Left ventricle myocardium superior (tissue), 1 donor: ENCODE results near the gene CTR9. TPM values are rescaled to one million over a fixed set of nuclear protein-coding genes. Genes with fewer than 3 reads are reported as not detected.

Experiments used
- ATAC-seq: fragments of 200-7000 bp; cut with Tn5 transposase; one replicate; pipeline ENCODE4 v1.9.1; 2020; ENCODE audit warnings: mild to moderate bottlenecking, moderate library complexity
- DNase-seq: peaks from one replicate; pipeline ENCODE4 v3.0.0-alpha.2; 2020
- intact Hi-C: fragments of 100-400 bp; cut with micrococcal nuclease; formaldehyde crosslinking; loops from one replicate; pipeline ENCODE4 v1.11.0; 2022
- total RNA-seq: library from RNA; stranded (reverse); fragmentation: NEBNext Ultra II Directional; extraction: Animal tissue kit (Norgen Biotek cat#: 25700); gene quantifications from one replicate; pipeline ENCODE4 v1.2.1, GENCODE V29; 2021
- donor health status: DM: no; HTN: yes; CAD: no; lungs with severe emphysema.

Gene CTR9
- total RNA-seq, 1 donor from 2014 or later, result 25.6 TPM

DNA sequence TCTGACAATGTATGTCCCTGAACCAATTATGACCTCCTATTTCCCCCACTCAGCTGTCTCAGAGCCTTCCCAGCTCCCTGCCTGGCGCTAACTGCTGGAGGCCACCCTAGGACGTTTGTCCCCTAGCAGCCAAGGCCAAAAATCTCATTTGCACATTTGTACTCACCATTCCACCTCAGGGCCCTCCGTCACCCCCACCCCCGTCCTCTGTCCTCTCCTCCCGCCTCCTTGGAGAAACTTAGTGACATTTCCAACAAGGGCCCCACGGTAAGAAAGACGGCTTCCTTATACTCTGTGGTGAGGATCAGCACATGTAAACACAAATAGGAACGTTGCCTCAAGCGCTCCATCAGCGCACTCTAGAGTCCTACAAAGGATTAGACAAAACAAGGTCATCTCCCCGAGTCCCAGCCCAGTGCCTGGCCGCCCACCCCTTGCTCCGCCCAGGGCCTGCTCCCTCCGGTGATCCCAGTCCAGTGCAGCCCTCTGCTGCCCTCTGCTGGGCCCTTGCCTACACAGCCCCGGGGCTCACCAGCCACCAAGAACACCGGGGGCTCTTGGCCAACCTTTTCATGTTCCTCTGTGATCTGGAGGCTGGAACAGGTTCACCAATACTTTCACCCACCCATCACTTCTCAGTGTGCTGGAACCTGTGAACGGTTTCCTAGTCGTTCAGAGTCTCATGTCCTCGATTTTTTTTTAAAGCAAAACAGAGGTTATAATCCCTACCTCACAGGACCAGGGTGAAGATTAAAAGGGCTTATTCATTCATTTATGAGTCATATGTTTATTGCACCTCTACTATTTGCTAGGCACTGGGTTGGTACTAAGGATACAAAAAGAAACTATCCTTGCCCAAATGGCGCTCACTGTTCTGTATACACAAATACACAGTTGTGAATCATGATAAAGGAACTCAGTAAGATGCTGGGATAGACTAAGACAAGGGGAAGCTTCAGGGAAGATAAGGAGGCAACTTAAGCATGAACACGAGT lies 15.3 kb upstream of the CTR9 start:
- intact Hi-C loops, result loop anchor here (2.0 to 10.0 kb wide), 3 partner anchors 91 to 329 kb away; no protein-coding TSS in a partner anchor
- peak; percentile 97 for DNase-seq
- peak; percentile 100 for ATAC-seq

DNA sequence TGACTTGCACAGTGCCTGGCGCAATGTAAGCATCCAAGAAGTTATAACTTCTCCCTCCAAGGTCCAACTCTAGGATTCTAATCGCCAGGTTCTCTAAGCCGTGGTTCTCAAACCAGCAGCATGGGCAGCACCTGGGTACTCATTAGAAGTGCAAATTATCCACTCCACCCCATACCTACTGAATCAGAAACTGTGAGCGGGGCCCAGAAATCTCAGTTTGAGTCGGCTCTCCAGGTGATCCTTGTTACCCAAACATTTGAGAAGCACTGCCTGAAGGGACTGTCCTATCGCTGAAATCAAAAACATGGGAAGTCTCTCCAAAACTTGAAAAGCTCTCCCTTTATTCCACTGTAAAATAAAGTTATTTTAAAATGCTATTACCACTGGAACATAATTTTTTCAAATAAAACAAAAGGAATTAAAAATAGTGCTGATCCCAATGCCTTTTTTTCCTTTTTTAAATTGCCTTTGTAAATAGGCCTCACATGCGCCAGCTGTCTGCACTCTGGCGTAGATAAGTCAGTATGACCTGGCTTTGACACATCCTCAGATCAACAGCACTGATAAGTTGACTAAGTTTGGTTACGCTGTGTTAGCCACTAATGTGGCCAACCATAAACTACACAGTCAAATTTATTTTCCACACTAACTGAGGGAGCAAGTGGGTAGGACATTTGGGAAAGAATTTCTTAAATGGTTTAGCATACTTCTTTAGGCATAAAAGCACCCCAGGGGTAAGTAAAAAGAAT lies 8.4 kb upstream of the CTR9 start:
- DNase-seq (no peak), ATAC-seq (no peak)
- intact Hi-C loops, result no loop called here

- DNase-seq (no peak), ATAC-seq (no peak)
- intact Hi-C loops, result no loop called here
These were observed 7.6 kb upstream of the CTR9 start for GRCh38 chr11:10743354-10744000.

- ATAC-seq, result no peak
- intact Hi-C loops, result no loop called here
- DNase-seq, result no peak
These were observed 6.8 kb upstream of the CTR9 start for GRCh38 chr11:10744206-10744605.

DNA sequence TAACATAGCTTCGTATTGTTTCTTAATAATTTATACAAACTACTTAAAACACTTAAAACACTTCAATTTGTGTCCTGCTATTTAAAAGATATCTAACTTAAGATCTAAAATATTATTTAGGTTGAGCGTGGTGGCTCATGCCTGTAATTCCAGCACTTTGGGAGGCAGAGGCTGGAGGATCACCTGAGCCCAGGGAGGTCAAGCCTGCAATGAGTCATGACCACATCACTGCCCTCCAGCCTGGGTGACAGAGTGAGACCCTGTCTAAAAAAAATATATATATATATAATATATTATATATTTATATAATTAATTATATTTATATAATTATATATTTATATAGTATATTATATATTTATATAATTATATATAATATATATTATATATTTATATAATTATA lies 4.2 kb upstream of the CTR9 start:
- DNase-seq (no peak), ATAC-seq (no peak)
- intact Hi-C loops, result no loop called here

DNA sequence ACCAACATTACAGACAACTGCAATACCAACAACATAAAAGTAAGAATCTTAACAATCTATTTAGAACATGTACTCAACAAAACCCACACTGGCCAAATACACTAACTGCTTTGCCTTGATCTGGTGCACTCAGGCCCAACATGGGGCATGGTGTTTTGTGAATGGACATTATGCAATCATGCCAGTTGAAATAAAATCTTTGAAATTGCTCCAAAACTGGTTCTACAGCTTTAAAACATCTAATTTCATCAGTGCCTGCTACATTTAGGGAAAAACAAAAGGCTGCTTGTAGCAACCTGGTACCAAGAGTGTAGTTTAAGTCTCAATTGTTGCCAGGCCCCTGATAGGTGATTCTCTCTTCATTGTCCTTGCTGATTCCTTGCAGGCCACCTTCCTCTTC lies 3.3 kb upstream of the CTR9 start:
- no peak for DNase-seq
- ATAC-seq, result no peak
- intact Hi-C loops, result no loop called here

- DNase-seq (no peak), ATAC-seq (no peak)
- intact Hi-C loops, result no loop called here
These were observed 1.6 kb upstream of the CTR9 start for GRCh38 chr11:10749476-10749875.

DNA sequence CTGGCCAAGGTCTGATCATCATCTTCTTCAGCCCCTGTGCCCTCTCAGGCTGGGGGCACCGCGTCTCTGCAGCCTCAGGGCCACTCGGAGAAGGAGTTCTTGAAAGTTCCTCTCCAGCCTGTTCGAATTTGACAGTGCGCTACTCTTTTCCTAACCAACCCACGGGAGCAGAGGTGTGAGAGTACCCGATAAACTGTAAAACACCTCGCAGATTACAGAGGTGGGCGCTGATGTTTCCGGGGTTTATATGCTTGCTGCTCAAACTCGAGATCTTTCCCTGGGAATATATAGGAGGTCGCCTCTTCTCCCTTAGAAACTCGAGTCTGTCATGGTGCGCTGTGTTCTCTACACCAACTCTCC lies 515 bp downstream of the CTR9 start:
- ATAC-seq, result peak; percentile 23
- intact Hi-C loops, result no loop called here
- DNase-seq, result no peak

DNA sequence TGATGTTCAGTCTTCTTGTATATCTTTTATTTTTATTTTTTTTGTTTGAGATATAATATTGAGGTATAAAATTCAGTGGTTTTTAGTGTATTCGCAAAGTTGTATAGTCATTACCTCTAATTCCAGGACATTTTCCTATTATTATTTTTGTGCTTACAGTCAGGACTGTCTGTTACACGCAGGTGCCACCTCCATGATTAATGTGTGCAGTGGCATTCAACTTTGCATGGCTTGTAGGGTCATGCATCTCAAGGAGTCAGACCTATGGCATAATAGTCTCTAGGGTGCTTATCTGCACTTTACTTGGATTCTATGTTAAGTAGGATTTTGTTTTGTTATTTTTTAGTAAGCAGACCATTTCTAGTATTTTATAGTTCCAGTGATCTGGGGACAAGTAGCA lies 1.0 kb downstream of the CTR9 start:
- ATAC-seq, result no peak
- intact Hi-C loops, result no loop called here
- DNase-seq, result no peak

DNA sequence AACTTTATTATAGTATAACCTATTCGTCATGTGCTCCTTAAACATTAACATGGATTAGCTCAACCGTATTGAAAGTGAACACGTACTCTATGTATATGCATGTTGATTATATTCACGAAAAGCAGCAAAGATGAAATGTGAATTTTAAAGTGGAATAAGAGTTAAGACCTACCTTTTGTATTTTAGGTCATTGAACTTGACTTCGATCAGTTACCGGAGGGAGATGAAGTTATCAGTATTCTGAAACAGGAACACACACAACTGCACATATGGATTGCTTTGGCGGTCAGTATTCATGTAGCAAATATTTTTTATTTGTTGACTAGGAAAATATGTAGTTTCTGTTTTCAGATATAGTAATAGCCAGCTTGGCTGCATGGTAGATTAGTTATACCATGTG lies 1.4 kb downstream of the CTR9 start:
- no peak for DNase-seq
- no peak for ATAC-seq
- intact Hi-C loops, result no loop called here

GRCh38 chr11:10758957-10759356 lies 7.9 kb downstream of the CTR9 start:
- DNase-seq (no peak), ATAC-seq (no peak)
- intact Hi-C loops, result no loop called here

DNA sequence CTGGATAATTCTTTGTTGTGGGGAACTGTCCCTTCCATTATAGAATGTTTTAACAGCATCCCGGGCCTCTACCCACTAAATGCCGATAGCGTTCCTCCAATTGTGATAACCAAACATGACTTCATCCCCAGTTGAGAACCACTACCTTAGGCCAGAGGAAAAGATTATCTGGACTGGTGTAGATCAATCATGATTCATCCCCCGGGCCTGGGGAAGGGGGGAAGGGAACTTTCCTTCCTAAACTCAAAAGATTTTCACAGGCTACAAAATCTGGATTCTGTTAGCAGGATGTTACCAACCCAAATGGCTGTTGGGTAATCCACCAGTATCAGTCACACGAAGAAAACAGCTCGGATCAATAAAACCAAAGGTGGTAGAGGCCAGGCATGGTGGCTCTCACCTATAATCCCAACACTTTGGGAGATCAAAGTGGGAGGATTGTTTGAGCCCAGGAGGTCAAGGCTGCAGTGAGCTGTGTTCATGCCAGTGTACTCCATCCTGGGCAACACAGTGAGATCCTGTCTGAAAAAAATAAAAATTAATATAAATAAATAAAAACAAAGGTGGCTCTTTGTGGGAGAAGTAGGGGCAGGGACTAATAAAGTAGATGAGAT lies 10.1 kb downstream of the CTR9 start:
- ATAC-seq (no peak), DNase-seq (no peak)
- intact Hi-C loops, result no loop called here

- ATAC-seq (no peak), DNase-seq (no peak)
- intact Hi-C loops, result no loop called here
These were observed 11.1 kb downstream of the CTR9 start for GRCh38 chr11:10762185-10762584.

DNA sequence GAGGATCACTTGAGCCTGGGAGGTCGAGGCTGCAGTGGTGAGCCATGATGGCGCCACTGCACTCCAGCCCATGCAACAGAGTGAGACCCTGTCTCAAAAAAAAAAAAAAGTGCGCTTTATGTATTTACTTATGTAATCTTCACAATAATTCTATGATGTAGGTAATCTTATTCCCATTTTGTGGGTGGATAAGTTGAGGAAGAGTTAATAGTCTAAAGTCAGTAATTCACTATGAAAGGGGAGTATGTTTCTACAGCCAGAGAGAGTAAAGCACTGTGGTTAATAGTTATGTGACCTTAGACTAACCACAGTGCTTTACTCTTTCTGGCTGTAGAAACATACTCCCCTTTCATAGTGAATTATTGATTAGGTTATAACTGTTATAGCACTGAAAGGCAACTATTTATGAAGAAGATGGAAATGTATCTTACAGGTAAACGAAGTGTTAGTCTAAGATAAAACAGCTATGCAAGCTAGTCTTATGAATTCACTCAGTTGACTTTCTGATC lies 11.9 kb downstream of the CTR9 start:
- intact Hi-C loops, result no loop called here
- ATAC-seq, result no peak
- no peak for DNase-seq

DNA sequence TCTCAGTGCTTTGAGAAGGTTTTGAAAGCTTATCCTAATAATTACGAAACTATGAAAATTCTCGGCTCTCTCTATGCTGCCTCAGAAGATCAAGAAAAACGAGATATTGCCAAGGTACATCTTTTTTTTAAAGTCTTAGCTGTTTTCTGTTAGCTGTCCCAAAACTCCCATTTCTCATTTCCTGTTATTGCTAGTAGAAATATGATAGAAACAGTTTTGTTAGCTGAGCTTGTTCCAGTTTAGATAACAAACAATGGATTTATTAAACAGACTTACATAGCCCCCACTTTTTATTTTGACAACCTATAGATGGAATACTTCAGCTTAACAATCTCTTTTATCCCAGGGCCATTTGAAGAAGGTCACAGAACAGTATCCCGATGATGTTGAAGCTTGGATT lies 12.7 kb downstream of the CTR9 start:
- DNase-seq (no peak), ATAC-seq (no peak)
- intact Hi-C loops, result no loop called here

DNA sequence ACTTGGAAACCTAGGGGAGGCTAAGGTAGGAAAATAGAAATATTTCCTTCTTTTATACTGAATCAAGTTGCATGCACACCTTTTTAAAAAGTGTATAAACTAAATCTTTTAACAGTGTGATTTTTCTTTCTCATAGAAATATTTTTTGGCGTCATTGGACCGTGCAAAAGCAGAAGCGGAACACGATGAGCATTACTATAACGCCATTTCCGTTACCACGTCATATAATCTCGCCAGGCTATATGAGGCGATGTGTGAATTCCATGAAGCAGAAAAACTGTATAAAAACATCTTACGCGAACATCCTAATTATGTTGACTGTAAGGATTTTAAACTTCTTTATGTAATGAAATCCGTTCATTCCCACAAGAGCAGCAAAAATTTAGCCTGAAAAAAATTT lies 13.4 kb downstream of the CTR9 start:
- ATAC-seq (no peak), DNase-seq (no peak)
- intact Hi-C loops, result no loop called here

- ATAC-seq, result peak; percentile 75
- intact Hi-C loops, result no loop called here
- peak; percentile 60 for DNase-seq
These were observed 19.7 kb downstream of the CTR9 start for GRCh38 chr11:10770626-10771254.

- ATAC-seq (peak; percentile 89), DNase-seq (no peak)
- intact Hi-C loops, result no loop called here
These were observed 20.4 kb downstream of the CTR9 start for GRCh38 chr11:10771457-10771856.

- no peak for ATAC-seq
- intact Hi-C loops, result no loop called here
- DNase-seq, result no peak
These were observed 23.8 kb downstream of the CTR9 start for GRCh38 chr11:10774811-10775210.
